KMS-11 (cell line): ENCODE measurements around the gene SPINT2.
"Not testable (repeated sequence)": the region's sequence is repeated elsewhere in the genome, so short reads cannot be mapped to it uniquely, and the experiment has no call there.

Experiments
- H2AFZ ChIP-seq: fragments of 200-600 bp; sonication (generic); 2 replicates; pipeline ENCODE4 v1.6.1; 2016; ENCODE audit warnings: antibody characterized with exemption, mixed run types, low read depth
- H3K27ac ChIP-seq: fragments of 200-600 bp; sonication (generic); 2 replicates; pipeline ENCODE4 v1.6.1; 2016; ENCODE audit warnings: mild to moderate bottlenecking, mixed run types
- H3K27me3 ChIP-seq: fragments of 200-600 bp; sonication (generic); 2 replicates; pipeline ENCODE4 v1.6.1; 2017; ENCODE audit warnings: mild to moderate bottlenecking, low read depth, mixed run types, moderate library complexity; ENCODE audit not compliant: insufficient read depth
- H3K36me3 ChIP-seq: fragments of 200-600 bp; sonication (generic); 2 replicates; pipeline ENCODE4 v1.6.1; 2017; ENCODE audit warnings: mild to moderate bottlenecking, mixed run types; ENCODE audit not compliant: insufficient read depth
- H3K4me1 ChIP-seq: fragments of 200-600 bp; sonication (generic); 2 replicates; pipeline ENCODE4 v1.6.1; 2016; ENCODE audit warnings: mild to moderate bottlenecking, low read depth, mixed run types; ENCODE audit not compliant: poor library complexity, severe bottlenecking
- H3K4me2 ChIP-seq: fragments of 200-600 bp; sonication (generic); 2 replicates; pipeline ENCODE4 v1.7.0; 2016; ENCODE audit warnings: mild to moderate bottlenecking, mixed run types
- H3K4me3 ChIP-seq: fragments of 200-600 bp; sonication (generic); IDR thresholded peaks from 2 replicates; pipeline ENCODE4 v1.6.1; 2017; ENCODE audit warnings: low read depth, low read length, mixed read lengths; ENCODE audit not compliant: insufficient read depth
- H3K79me2 ChIP-seq: fragments of 200-600 bp; sonication (generic); 2 replicates; pipeline ENCODE4 v1.6.1; 2016; ENCODE audit warnings: low read depth, mixed run types; ENCODE audit not compliant: insufficient read depth
- H3K9ac ChIP-seq: fragments of 200-600 bp; sonication (generic); 2 replicates; pipeline ENCODE4 v1.6.1; 2016; ENCODE audit warnings: mild to moderate bottlenecking, mixed run types
- H4K20me1 ChIP-seq: fragments of 200-600 bp; sonication (generic); 2 replicates; pipeline ENCODE4 v1.6.1; 2016; ENCODE audit warnings: mild to moderate bottlenecking, mixed run types; ENCODE audit not compliant: insufficient read depth
- CTCF ChIP-seq: fragments of 200-600 bp; sonication (generic); conservative IDR thresholded peaks from 2 replicates; pipeline ENCODE4 v1.6.1; 2017; ENCODE audit warnings: low read depth, mild to moderate bottlenecking, antibody characterized with exemption, low read length, moderate library complexity, mixed read lengths

The SPINT2 gene

DNA sequence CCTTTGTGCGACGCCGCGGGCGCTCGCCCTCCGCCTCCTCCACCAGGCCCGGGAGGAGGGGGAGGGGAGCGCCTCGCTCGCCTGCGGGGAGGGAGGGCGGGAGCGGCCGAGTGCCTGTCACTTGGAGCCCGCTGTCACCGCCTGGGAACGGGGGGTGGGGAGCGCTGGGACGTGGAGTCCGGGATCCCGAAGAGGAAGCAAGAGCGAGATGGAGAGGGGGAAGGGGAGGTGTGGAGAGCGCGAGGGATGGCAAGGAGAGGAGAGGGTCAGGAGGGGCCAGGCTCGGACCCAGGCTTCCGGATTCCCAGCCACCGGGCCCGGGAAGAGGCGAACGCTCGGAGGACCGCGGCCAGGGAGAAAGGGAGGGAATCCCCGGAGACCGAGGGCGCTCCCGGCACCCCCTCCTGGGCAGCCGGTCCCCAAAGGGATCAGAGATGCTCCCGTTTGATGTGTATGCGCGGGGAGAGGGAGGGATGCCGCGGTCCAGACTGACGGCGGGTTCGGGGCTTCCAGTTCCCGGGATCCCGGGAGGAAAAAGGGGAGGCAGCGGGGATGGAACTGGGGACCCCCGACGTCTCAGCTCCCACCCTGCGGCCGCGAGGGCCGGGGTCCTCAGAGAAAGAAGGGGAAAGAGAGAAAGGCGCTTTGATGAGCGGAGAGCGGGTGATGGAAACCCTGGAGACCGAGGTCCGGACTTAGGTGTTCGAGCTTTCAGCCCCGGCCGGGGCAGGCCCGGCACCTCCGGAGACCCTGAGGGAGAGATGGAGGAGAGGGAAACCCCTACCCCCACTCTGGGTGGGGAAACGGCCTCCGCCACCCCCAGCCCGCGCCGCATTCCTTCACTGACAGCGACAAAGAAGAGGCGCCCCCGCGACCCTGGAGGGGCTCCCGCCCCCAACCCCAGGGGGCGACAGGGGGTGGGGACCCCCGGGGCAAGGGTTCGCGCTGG, 35.6 kb upstream of the SPINT2 start:
- Histone ChIP-seq H4K20me1 (no peaks in the 10 kb centered on the region), H3K4me1 (no peaks in the 10 kb centered on the region), H3K4me3 (no peak overlapping the region), H3K4me2 (no peak overlapping the region), H3K27ac (no peak overlapping the region), H3K9ac (no peak overlapping the region), H3K27me3 (peaks cover 23% of the 10 kb centered on the region; the same call in 1 of the 2 replicates), H3K79me2 (no peaks in the 10 kb centered on the region), H3K36me3 (no peaks in the 10 kb centered on the region), H2AFZ (no peak overlapping the region)
- no peak for TF ChIP-seq CTCF

GRCh38 chr19:38229585-38230073, 34.7 kb upstream of the SPINT2 start:
- Histone ChIP-seq H3K4me3 (no peak overlapping the region), H3K79me2 (no peaks in the 10 kb centered on the region), H2AFZ (no peak overlapping the region), H3K4me1 (no peaks in the 10 kb centered on the region), H3K36me3 (no peaks in the 10 kb centered on the region), H3K27me3 (peaks cover 23% of the 10 kb centered on the region; the same call in 1 of the 2 replicates), H3K27ac (no peak overlapping the region), H3K9ac (no peak overlapping the region), H4K20me1 (no peaks in the 10 kb centered on the region), H3K4me2 (no peak overlapping the region)
- no peak for TF ChIP-seq CTCF

DNA sequence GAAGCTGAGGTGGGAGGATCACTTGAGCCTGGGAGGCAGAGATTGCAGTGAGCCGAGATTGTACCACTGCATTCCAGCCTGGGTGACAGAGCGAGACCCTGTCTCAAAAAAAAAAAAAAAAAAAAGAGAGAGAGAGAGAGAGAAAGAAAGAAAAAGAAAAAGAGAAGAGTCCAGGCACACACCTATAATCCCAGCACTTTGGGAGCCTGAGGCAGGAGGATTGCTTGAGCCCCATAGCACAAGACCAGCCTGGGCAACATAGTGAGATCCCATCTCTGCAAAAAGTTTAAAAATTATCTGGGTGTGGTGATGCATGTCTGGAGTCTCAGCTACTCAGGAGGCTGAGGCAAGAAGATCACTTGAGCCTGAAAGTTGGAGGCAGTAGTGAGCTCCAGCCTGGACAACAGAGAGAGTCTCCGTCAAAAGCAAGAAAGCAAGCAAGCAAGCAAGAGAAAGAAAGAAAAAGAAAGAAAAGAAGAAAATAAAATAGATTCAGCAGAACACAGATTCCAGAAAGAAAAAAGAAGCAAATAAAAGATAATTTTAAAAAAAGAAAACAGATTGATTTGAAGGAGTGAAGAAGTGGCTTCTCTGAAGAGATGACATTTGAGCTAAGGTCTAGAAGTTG, 33.8 kb upstream of the SPINT2 start:
- not testable (repeated sequence) for H2AFZ ChIP-seq, H3K9ac ChIP-seq, H3K27ac ChIP-seq, H4K20me1 ChIP-seq, H3K4me1 ChIP-seq, H3K4me3 ChIP-seq, H3K36me3 ChIP-seq, H3K79me2 ChIP-seq, H3K4me2 ChIP-seq
- peaks cover 23% of the 10 kb centered on the region; the same call in 1 of the 2 replicates for H3K27me3 ChIP-seq

GRCh38 chr19:38231918-38232317, 32.5 kb upstream of the SPINT2 start:
- H3K79me2 ChIP-seq = no peaks in the 10 kb centered on the region
- H3K27me3 ChIP-seq = peaks cover 23% of the 10 kb centered on the region; the same call in 1 of the 2 replicates
- no peaks in the 10 kb centered on the region for H3K4me1 ChIP-seq
- no peak overlapping the region for H2AFZ ChIP-seq
- H3K36me3 ChIP-seq = no peaks in the 10 kb centered on the region
- H3K4me3 ChIP-seq = no peak overlapping the region
- no peak overlapping the region for H3K4me2 ChIP-seq
- TF ChIP-seq CTCF = no peak
- no peak overlapping the region for H3K9ac ChIP-seq
- H4K20me1 ChIP-seq = no peaks in the 10 kb centered on the region
- no peak overlapping the region for H3K27ac ChIP-seq
